ENCODE data around the gene TSPOAP1. TPM values are rescaled to one million over a fixed set of nuclear protein-coding genes. Genes with fewer than 3 reads are reported as not detected.

TSPOAP1 gene
- total and polyA plus RNA-seq, 2 of the 13 experiments (the other 11 are each of a cell fraction or from before 2014, with no cell fraction given), result not detected

- DNase-seq (ENCODE audit: low spot score) (peak; percentile 50), FAIRE-seq (no peak), ATAC-seq (peak; percentile 65)
- Histone ChIP-seq H3K27me3 (ENCODE audit: control insufficient read depth in 1 of 2, insufficient read depth in 2 of 2, low read length in 2 of 2) (no peaks in the 10 kb centered on the region), H3K4me3 (replicated peaks in 1 of 3; ENCODE audit: insufficient read depth in 1 of 3, low read depth in 2 of 3, low read length in 3 of 3) (no peak overlapping the region), H3K4me1 (ENCODE audit: insufficient read depth, low read length) (peaks cover 60% of the 10 kb centered on the region), H3K9ac (ENCODE audit: insufficient read depth, low read depth, low read length) (no peak overlapping the region), H3K36me3 (replicated peaks in 1 of 2; ENCODE audit: control insufficient read depth in 1 of 2, insufficient read depth in 2 of 2, low read length in 2 of 2) (peaks cover 69 to 90% of the 10 kb centered on the region in 2 experiments), H3K27ac (ENCODE audit: extremely low read length, insufficient read depth, low read length) (peak overlapping the region; percentile 39), H3K79me2 (ENCODE audit: insufficient read depth, low read length) (peaks cover 31% of the 10 kb centered on the region), H2AFZ (ENCODE audit: low read length) (no peak overlapping the region), H3K9me3 (ENCODE audit: low read length) (no peaks in the 10 kb centered on the region), H3K4me2 (ENCODE audit: low read depth, low read length) (no peak overlapping the region), H4K20me1 (ENCODE audit: insufficient read depth, low read length) (no peaks in the 10 kb centered on the region)
- ChIA-PET POLR2A (interaction anchor here (1.4 to 3.7 kb wide), 5 partner anchors 11 to 59 kb away, joined by 4 to 15 read pairs (median 6); partner anchors contain the start of gene RNF43), CTCF (ENCODE audit: low intra/inter-chr PET ratio, low total read pairs) (no interaction called here)
- WGBS (ENCODE audit: low lambda C conversion rate), result 94% methylated on average over 16 of the region's 16 CpGs
- intact Hi-C loops (cut with micrococcal nuclease; ENCODE audit: unreplicated experiment) (no loop called here), in situ Hi-C loops (cut with HindIII; ENCODE audit: extremely low pct_ligation_motif_present, low pct_unique_long_range_greater_than_20kb) (no loop called here)
- BruUV-seq (replicated peaks), result no TSS peak
- peak; percentile 51; the same call in 1 of the 2 replicates for TF ChIP-seq HOXA9 (CRISPR knock-in tag; IDR thresholded peaks at IDR 0.05; ENCODE audit: borderline replicate concordance)
- no peak for TF ChIP-seq BCL3 (CRISPR knock-in tag; IDR thresholded peaks at IDR 0.05)
- TF ChIP-seq, protein P1, sequence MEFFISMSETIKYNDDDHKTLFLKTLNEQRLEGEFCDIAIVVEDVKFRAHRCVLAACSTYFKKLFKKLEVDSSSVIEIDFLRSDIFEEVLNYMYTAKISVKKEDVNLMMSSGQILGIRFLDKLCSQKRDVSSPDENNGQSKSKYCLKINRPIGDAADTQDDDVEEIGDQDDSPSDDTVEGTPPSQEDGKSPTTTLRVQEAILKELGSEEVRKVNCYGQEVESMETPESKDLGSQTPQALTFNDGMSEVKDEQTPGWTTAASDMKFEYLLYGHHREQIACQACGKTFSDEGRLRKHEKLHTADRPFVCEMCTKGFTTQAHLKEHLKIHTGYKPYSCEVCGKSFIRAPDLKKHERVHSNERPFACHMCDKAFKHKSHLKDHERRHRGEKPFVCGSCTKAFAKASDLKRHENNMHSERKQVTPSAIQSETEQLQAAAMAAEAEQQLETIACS (CRISPR knock-in tag; IDR thresholded peaks at IDR 0.05), result no peak
- peak; percentile 74; the same call in 1 of the 2 replicates for TF ChIP-seq PITX1 (CRISPR knock-in tag; IDR thresholded peaks at IDR 0.05)
- no peak for TF ChIP-seq KLF6 (CRISPR knock-in tag; IDR thresholded peaks at IDR 0.05)
- TF ChIP-seq PRPF4 (IDR thresholded peaks at IDR 0.05; ENCODE audit: low read depth, low read length, poor library complexity, severe bottlenecking), result no peak
- 0 out of 2 replicates have a peak, but pooled peaks have one; percentile 27 for TF ChIP-seq BORCS8-MEF2B (CRISPR knock-in tag; IDR thresholded peaks at IDR 0.05)
- TF ChIP-seq ZFX (CRISPR knock-in tag; IDR thresholded peaks at IDR 0.05; ENCODE audit: low read depth), result peak; percentile 19; the same call in 1 of the 2 replicates
- TF ChIP-seq NONO (IDR thresholded peaks at IDR 0.05), result no peak
- peak; percentile 23; the same call in 1 of the 2 replicates for TF ChIP-seq NONO (CRISPR knock-in tag; conservative IDR thresholded peaks at IDR 0.05)
- TF ChIP-seq RNF2 (conservative IDR thresholded peaks at IDR 0.05; ENCODE audit: low read depth), result no peak
- TF ChIP-seq NCOA2 (CRISPR knock-in tag; IDR thresholded peaks at IDR 0.05), result peak; percentile 48; the same call in 1 of the 2 replicates
- no peak for TF ChIP-seq SOX6 (IDR thresholded peaks at IDR 0.05)
- peak; percentile 63 for TF ChIP-seq SOX6 (CRISPR knock-in tag; IDR thresholded peaks at IDR 0.05)
- TF ChIP-seq, protein P2, sequence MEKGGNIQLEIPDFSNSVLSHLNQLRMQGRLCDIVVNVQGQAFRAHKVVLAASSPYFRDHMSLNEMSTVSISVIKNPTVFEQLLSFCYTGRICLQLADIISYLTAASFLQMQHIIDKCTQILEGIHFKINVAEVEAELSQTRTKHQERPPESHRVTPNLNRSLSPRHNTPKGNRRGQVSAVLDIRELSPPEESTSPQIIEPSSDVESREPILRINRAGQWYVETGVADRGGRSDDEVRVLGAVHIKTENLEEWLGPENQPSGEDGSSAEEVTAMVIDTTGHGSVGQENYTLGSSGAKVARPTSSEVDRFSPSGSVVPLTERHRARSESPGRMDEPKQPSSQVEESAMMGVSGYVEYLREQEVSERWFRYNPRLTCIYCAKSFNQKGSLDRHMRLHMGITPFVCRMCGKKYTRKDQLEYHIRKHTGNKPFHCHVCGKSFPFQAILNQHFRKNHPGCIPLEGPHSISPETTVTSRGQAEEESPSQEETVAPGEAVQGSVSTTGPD (CRISPR knock-in tag; IDR thresholded peaks at IDR 0.05), result no peak
- 0 out of 2 replicates have a peak, but pooled peaks have one; percentile 19 for TF ChIP-seq ZNF605 (CRISPR knock-in tag; IDR thresholded peaks at IDR 0.05)
- TF ChIP-seq ZNF768 (CRISPR knock-in tag; IDR thresholded peaks at IDR 0.05), result 0 out of 2 replicates have a peak, but pooled peaks have one; percentile 10
- TF ChIP-seq XRCC5 (optimal IDR thresholded peaks at IDR 0.05; ENCODE audit: low read length), result peak; percentile 19
- TF ChIP-seq MED8 (CRISPR knock-in tag; IDR thresholded peaks at IDR 0.05; ENCODE audit: insufficient replicate concordance), result no peak
- TF ChIP-seq IKZF5 (CRISPR knock-in tag; IDR thresholded peaks at IDR 0.05), result no peak
Observed at GRCh38 chr17:58358408-58359172, 30.0 kb upstream of the TSPOAP1 start.

Data from HepG2 (cell line).